ENCODE measurements around the gene OTUB1. TPM values are rescaled to one million over a fixed set of nuclear protein-coding genes. Genes with fewer than 3 reads are reported as not detected.

OTUB1 gene
- total and polyA plus RNA-seq, 2 of the 4 experiments (the other 2 are of a cell fraction): 69.0 to 168 TPM

DNA sequence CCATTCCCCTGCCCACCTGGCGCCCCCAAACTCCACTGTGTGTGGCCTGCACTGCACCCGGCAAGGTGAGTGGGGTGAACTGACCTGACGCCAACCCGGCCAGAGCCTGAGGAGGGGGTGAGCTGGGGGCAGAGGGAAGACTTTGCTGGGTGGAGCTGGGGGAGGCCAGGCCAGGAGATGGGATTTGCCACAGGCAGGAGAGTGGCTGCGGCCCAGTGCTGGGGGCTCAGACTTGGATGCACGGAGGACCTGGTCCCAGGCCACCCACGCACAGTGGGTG, 31.6 kb downstream of the OTUB1 start:
- Histone ChIP-seq H3K27ac (ENCODE audit: insufficient read depth, low read length) (no peak overlapping the region), H4K20me1 (ENCODE audit: insufficient read depth, low read length) (0 out of 2 replicates have a peak, but pooled peaks cover 8% of the 10 kb centered on the region), H2AK5ac (ENCODE audit: low read depth, low read length) (no peak overlapping the region), H3K23ac (ENCODE audit: low read depth, low read length) (no peak overlapping the region), H3K56ac (ENCODE audit: extremely low read depth, insufficient read depth, low read length) (no peak overlapping the region), H3K9me1 (ENCODE audit: insufficient read depth, low read length) (no peaks in the 10 kb centered on the region), H3K9me3 (ENCODE audit: control insufficient read depth, insufficient read depth, low read length) (no peaks in the 10 kb centered on the region), H3K4ac (ENCODE audit: low read depth, low read length) (no peak overlapping the region), H3K27me3 (ENCODE audit: control insufficient read depth, insufficient read depth, low read length) (peaks cover 9% of the 10 kb centered on the region), H3K4me2 (ENCODE audit: low read depth, low read length) (no peak overlapping the region), H4K8ac (ENCODE audit: low read depth in 2 of 2, low read length in 2 of 2) (no peak overlapping the region), H3K36me3 (ENCODE audit: control insufficient read depth, insufficient read depth, low read length) (no peaks in the 10 kb centered on the region), H3K4me3 (ENCODE audit: insufficient read depth, low read depth, low read length) (no peak overlapping the region), H3K9ac (ENCODE audit: low read depth, low read length) (no peak overlapping the region), H3K79me1 (ENCODE audit: low read depth in 1 of 2, low read length in 2 of 2) (no peaks in the 10 kb centered on the region), H2AFZ (replicated peaks; ENCODE audit: low read length, poor library complexity) (no peak overlapping the region), H4K5ac (ENCODE audit: low read depth, low read length) (no peak overlapping the region), H3K14ac (replicated peaks; ENCODE audit: low read depth, low read length) (no peak overlapping the region), H2BK15ac (ENCODE audit: low read depth, low read length) (no peak overlapping the region), H2BK20ac (ENCODE audit: low read depth, low read length) (no peak overlapping the region), H4K91ac (ENCODE audit: insufficient read depth, low read depth, low read length) (no peak overlapping the region), H3K4me1 (ENCODE audit: control insufficient read depth, insufficient read depth, low read length) (no peaks in the 10 kb centered on the region), H3K18ac (ENCODE audit: low read depth, low read length) (no peak overlapping the region), H2BK120ac (ENCODE audit: low read depth, low read length) (no peak overlapping the region), H2AK9ac (replicated peaks; ENCODE audit: low read depth, low read length, poor library complexity) (peak overlapping the region; percentile 37), H2BK5ac (ENCODE audit: low read depth, low read length, poor library complexity, severe bottlenecking) (no peak overlapping the region)
- intact Hi-C loops (cut with micrococcal nuclease) (no loop called here), in situ Hi-C loops (cut with MboI; ENCODE audit: low sequenced_read_pairs) (no loop called here), dilution Hi-C loops (cut with HindIII; ENCODE audit: low sequenced_read_pairs, unreplicated experiment) (no loop called here)
- TF ChIP-seq CHD1 (IDR thresholded peaks at IDR 0.05; ENCODE audit: low read depth, low read length): no peak
- TF ChIP-seq BHLHE40 (IDR thresholded peaks at IDR 0.05; ENCODE audit: low read depth, low read length): no peak
- no peak for TF ChIP-seq CEBPB (IDR thresholded peaks at IDR 0.05; ENCODE audit: low read depth, low read length)
- TF ChIP-seq POLR2A (IDR thresholded peaks at IDR 0.05; ENCODE audit: low read depth, low read length): no peak
- TF ChIP-seq NFE2L2 (IDR thresholded peaks at IDR 0.05; ENCODE audit: low read depth, low read length): no peak
- TF ChIP-seq RAD21 (IDR thresholded peaks at IDR 0.05; ENCODE audit: low read length): no peak
- TF ChIP-seq, protein P1, sequence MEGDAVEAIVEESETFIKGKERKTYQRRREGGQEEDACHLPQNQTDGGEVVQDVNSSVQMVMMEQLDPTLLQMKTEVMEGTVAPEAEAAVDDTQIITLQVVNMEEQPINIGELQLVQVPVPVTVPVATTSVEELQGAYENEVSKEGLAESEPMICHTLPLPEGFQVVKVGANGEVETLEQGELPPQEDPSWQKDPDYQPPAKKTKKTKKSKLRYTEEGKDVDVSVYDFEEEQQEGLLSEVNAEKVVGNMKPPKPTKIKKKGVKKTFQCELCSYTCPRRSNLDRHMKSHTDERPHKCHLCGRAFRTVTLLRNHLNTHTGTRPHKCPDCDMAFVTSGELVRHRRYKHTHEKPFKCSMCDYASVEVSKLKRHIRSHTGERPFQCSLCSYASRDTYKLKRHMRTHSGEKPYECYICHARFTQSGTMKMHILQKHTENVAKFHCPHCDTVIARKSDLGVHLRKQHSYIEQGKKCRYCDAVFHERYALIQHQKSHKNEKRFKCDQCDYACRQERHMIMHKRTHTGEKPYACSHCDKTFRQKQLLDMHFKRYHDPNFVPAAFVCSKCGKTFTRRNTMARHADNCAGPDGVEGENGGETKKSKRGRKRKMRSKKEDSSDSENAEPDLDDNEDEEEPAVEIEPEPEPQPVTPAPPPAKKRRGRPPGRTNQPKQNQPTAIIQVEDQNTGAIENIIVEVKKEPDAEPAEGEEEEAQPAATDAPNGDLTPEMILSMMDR (conservative IDR thresholded peaks at IDR 0.05; ENCODE audit: low read depth, low read length): no peak
- no peak for TF ChIP-seq MAZ (IDR thresholded peaks at IDR 0.05; ENCODE audit: borderline replicate concordance, low read depth, low read length)
- no peak for TF ChIP-seq ELK1 (IDR thresholded peaks at IDR 0.05; ENCODE audit: borderline replicate concordance, low read depth, low read length)
- no peak for TF ChIP-seq FOS (IDR thresholded peaks at IDR 0.05; ENCODE audit: low read depth, low read length)
- no peak for TF ChIP-seq USF2 (IDR thresholded peaks at IDR 0.05; ENCODE audit: low read depth, low read length)
- TF ChIP-seq MXI1 (IDR thresholded peaks at IDR 0.05; ENCODE audit: borderline replicate concordance, low read depth, low read length): no peak
- TF ChIP-seq SMC3 (IDR thresholded peaks at IDR 0.05; ENCODE audit: low read depth, low read length): no peak
- no peak for TF ChIP-seq MAFK (IDR thresholded peaks at IDR 0.05; ENCODE audit: low read depth, low read length)
- no peak for TF ChIP-seq RCOR1 (IDR thresholded peaks at IDR 0.05; ENCODE audit: insufficient replicate concordance, low read length)
- no peak for TF ChIP-seq RFX5 (IDR thresholded peaks at IDR 0.05; ENCODE audit: low read depth, low read length)
- WGBS, 2 experiments (ENCODE audit: extremely low coverage in 2 of 2, insufficient read length in 1 of 2): 83% methylated on average over 4 of the region's 7 CpGs; no CpG with 5 or more reads in 1 of the 2 experiments
- no peak for ATAC-seq (ENCODE audit: low read depth)
- CTCF ChIA-PET: no interaction called here
- POLR2A ChIA-PET (ENCODE audit: unreplicated experiment): no interaction called here
- no TSS peak for BruUV-seq (replicated peaks)
- no peak for DNase-seq
